HG02981 (cell line): ENCODE data around the gene RANBP1.

Source experiments
- ATAC-seq: cut with Tn5 transposase; IDR thresholded peaks from one replicate; pipeline ENCODE4 v1.9.1; 2021; ENCODE audit warnings: mild to moderate bottlenecking, moderate library complexity; ENCODE audit not compliant: unreplicated experiment

The RANBP1 gene

GRCh38 chr22:20087319-20088262, 28.3 kb upstream of the RANBP1 start:
- no peak for ATAC-seq

- ATAC-seq = no peak
These were observed 27.6 kb upstream of the RANBP1 start for GRCh38 chr22:20088263-20088648.

GRCh38 chr22:20089226-20089976, 26.5 kb upstream of the RANBP1 start:
- ATAC-seq = no peak

GRCh38 chr22:20089977-20090729, 25.8 kb upstream of the RANBP1 start:
- ATAC-seq = no peak

- no peak for ATAC-seq
These were observed 25.1 kb upstream of the RANBP1 start for GRCh38 chr22:20090730-20091240.

GRCh38 chr22:20091690-20092476, 24.0 kb upstream of the RANBP1 start:
- ATAC-seq = no peak

GRCh38 chr22:20092477-20092854, 23.4 kb upstream of the RANBP1 start:
- ATAC-seq = no peak

- no peak for ATAC-seq
These were observed 22.3 kb upstream of the RANBP1 start for GRCh38 chr22:20093418-20094196.

GRCh38 chr22:20094197-20094807, 21.6 kb upstream of the RANBP1 start:
- no peak for ATAC-seq

- ATAC-seq = no peak
These were observed 20.4 kb upstream of the RANBP1 start for GRCh38 chr22:20095521-20095920.

GRCh38 chr22:20096574-20097420, 19.1 kb upstream of the RANBP1 start:
- ATAC-seq = no peak

GRCh38 chr22:20099099-20099711, 16.7 kb upstream of the RANBP1 start:
- no peak for ATAC-seq

- no peak for ATAC-seq
These were observed 14.3 kb upstream of the RANBP1 start for GRCh38 chr22:20101638-20102037.

- no peak for ATAC-seq
These were observed 13.6 kb upstream of the RANBP1 start for GRCh38 chr22:20102203-20102780.

GRCh38 chr22:20105456-20106204, 10.3 kb upstream of the RANBP1 start:
- ATAC-seq = no peak

- no peak for ATAC-seq
These were observed 9.6 kb upstream of the RANBP1 start for GRCh38 chr22:20106205-20106848.
